DND-41 (cell line): Measurements from ENCODE around the gene PPAN.

Source experiments
- EZH2 ChIP-seq: IDR thresholded peaks from 3 replicates; pipeline ENCODE4 v1.6.1; 2012; ENCODE audit warnings: borderline replicate concordance, low read depth, mild to moderate bottlenecking, moderate library complexity, low read length, inconsistent platforms; ENCODE audit not compliant: severe bottlenecking
- TF ChIP-seq, protein P1 (sequence below): IDR thresholded peaks from 2 replicates; pipeline ENCODE4 v1.5.1; 2012; ENCODE audit warnings: borderline replicate concordance, low read length, moderate library complexity, mild to moderate bottlenecking; ENCODE audit not compliant: poor library complexity, severe bottlenecking; ENCODE audit errors: extremely low read depth

DNA sequence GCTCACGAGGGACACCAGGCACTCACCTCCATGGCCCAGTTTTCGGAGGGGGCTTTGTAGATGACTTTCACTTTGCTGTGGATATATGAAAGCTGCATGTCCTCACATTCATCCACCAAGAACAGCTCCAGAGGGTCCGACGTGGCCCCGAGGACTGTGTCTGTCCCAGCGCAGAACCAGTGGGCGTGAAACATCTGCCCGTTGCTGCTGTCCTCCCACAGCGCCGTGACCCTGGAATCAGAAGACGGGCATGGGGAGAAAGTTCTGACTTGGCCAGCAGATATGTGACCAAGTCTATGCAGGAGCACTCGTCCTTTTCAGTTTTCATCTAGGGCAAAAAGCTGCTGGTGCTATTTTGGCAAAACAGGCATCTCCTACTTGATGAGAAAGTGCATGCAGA is 43.3 kb downstream of the PPAN start:
- TF ChIP-seq, protein P1, sequence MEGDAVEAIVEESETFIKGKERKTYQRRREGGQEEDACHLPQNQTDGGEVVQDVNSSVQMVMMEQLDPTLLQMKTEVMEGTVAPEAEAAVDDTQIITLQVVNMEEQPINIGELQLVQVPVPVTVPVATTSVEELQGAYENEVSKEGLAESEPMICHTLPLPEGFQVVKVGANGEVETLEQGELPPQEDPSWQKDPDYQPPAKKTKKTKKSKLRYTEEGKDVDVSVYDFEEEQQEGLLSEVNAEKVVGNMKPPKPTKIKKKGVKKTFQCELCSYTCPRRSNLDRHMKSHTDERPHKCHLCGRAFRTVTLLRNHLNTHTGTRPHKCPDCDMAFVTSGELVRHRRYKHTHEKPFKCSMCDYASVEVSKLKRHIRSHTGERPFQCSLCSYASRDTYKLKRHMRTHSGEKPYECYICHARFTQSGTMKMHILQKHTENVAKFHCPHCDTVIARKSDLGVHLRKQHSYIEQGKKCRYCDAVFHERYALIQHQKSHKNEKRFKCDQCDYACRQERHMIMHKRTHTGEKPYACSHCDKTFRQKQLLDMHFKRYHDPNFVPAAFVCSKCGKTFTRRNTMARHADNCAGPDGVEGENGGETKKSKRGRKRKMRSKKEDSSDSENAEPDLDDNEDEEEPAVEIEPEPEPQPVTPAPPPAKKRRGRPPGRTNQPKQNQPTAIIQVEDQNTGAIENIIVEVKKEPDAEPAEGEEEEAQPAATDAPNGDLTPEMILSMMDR = no peak
- no peak for TF ChIP-seq EZH2
